HG02763 (cell line): ENCODE data around the gene SLC9A9.
"Not testable (repeated sequence)": the region's sequence is repeated elsewhere in the genome, so short reads cannot be mapped to it uniquely, and the experiment has no call there.

Source experiments
- ATAC-seq: cut with Tn5 transposase; IDR thresholded peaks from one replicate; pipeline ENCODE4 v1.9.1; 2021; ENCODE audit warnings: mild to moderate bottlenecking, moderate library complexity; ENCODE audit not compliant: unreplicated experiment

SLC9A9 gene

DNA sequence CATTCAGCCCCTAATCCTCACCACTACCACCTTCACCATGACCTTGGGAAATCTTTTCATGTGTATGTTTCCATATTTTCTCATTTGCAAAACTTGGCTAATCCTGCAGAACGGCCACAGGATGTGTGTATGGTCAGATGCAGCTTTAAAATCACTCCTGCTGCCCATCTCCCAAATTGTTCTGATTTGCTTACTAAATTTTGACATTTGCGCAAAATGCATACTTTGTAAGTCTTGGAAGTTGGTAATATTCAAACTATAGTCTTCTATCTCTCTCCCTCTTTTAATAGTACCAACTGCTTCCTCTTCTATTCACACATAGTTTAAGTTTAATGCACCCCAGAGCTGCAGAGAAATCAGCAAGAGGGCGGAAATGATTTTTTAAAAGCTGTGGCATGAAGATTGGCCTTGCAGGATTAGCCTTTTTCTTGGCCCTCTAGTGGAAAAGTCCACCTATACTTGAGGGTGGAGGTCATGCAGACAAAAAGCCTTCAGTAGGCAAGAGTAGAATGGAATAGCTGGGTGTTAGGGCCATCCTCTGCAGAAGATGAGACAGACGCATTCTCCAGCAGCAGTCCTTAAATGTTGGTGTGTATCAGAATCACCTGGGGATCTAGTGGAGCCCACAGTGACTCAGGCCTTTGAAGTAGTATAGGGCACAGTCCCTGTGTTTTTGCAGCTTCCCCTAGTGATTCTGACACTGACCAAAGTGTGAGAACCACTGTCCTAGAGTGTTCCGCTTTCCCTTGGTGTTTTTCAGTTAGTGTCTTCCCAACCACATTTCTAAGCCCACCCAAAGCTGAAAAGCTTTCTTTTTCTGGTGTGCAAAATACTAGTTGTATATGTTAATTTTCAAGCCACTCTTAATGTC, 547.0 kb downstream of the SLC9A9 start:
- no peak for ATAC-seq

DNA sequence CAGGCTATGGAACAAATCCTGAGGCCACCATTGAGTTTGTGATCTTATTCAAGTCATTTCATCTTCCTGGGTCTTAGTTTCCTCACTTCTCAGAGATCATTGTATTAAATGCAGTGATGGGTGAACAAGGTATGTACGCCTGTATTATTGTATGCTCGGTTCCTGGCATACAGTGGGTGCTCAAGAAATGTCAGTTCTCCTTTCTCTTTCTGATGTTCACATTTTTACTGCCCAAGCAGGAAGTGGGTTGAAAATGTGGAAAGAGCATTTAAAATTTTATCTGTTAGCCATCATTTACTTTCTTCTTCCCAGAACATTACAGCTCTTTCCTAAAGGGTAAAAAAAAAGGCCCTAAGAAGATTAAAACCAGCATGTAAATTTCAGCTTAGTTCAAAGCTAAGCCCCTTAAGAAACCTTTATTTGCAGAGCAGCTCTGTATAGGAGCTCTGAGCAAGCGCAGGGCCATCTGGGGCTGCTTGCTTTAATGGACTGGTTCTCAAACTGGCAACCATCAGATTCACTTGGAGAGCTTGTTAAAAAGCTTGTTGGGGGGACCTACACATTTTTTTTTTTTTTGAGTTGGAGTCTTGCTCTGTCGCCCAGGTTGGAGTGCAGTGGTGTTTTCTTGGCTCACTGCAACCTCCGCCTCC, 549.3 kb downstream of the SLC9A9 start:
- ATAC-seq: no peak

DNA sequence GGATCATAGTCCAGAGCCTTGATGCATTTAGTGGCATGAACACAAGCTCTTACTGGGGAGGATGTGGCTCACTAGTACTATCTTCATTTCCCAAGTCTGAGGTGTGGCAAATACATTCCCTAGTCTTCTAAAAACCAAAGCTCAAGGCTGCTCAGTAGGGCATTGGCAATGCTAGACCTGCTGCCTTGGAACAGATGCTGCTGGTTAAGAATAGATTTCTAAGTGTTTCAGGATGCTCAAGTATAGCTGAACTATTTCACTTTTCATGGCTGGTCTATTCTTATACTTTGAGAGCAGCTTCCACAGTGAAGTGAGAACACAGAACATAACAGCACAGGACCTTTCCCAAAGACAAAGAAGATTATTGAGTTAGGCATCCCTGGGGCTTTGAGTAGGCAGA, 549.9 kb downstream of the SLC9A9 start:
- ATAC-seq: no peak

DNA sequence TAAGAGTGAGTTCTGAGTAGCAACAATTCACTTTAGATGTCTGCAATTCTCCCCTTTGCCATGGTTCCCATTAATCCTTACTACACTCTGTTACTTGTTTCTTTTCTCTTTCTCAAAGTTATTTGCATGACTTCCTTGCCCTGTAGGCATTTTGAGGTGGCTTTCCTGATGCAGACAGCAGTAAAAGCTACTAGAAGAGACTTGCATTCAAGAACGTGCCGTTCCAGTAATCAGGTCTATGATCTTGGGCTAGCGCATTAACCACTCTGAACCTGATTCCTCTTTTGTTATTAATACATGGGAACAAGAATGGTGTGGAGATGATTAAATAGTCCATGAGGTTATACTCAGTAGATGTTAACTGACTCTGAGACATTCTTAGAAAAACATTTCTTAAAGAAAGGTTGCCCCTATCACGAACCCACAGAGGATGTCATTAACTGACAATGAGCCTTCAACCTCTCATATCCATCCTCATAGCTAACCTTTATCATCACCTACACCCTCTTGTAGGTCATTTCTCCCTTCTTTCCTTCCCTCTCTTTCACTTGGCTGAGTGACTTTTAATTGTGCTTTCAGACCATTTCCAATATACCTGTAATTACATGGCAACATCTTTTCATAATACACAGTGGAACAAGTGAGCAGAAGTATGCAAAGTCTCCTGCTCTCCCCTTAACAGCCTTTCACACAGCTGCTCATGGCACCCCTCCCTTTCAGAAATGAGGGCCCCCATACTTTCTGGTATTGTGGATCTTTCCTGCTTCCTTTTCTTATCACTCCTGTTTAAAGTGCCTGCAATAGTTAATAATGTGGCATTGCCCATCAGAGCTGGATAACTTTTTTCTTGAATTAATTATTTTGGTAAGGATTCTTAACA, 552.8 kb downstream of the SLC9A9 start:
- ATAC-seq: no peak

DNA sequence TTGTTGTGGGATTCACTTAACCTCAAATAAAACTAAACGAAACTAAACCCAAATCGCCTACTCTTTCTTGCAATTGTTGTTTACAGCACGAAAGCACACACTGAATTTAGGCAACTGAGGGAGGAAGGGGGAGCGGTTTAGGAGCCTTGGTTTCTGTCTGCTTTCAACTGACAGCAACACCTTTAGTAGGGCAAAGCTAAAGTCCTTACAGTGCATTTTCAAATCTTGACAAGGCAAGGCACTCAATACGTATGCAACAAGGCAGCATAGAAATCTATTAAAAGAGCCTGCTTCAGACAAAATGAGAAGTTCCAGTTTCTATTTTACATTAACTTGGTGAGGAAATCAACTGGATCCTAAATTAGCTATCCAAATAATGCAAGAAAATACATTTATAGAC, 554.1 kb downstream of the SLC9A9 start:
- no peak for ATAC-seq

DNA sequence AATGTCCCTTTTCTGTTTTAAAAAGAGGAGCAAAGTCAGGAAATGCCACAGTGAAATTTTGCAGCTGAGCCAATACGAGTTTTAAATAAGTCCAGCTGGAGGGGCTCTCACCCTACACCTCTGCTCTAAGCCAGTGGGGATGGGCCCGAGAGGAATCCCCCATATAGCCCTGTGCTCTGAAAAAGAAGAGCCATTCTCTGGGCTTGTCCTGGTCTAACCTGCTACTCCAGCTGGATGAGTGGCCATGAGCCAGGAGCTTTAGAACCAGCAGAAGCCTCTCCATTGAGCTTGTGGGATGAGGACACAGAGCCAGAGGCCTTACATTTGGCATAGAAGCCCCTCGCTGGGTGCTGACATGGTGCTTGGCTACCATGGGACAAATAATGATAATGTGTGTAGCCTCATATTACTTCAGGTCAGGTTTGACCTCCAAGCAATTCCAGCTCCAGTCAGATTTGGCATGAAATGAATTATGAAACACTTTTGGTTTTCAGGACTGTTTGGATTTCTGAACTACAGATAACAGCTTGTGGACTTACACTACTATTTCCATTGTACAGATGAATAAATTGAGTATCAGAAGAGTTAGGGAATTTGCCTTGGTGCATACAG, 556.3 kb downstream of the SLC9A9 start:
- no peak for ATAC-seq

DNA sequence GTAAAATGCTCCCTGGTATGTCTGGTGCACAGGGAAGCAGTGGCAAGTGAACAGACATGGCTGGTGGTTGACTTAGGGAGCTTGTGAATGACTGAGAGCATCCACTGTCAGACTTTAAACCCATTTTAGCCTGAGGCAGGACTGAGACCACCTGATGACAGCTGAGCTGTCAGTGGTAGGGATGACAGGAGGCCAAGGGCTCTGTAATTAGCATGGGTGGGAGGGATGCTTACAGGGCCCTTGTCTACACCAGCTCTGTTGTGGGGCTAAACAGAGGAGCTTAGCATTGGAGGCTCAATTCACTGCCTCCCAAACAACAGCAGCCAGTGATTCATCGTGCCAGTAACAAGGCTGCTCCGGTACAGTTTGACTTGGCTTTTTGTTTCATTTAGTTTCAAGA, 559.3 kb downstream of the SLC9A9 start:
- no peak for ATAC-seq

DNA sequence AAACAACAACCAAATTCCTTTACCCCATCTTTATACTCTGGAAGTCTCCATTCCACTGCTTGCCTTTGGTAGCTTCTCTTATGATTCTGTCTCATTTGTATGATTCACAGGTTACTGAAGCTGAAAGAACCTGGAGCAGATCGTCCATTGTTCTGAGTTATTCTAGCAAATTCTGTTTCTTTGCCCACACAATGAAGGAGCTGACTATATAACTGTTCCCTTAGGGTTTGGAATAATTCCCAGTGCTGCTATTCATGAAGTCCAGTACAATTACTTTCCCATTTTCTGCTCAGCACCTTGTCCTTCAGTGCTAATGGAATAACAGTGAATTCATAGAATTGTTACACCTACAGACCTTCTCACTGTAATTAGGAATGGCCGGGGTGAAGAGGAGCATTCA, 560.9 kb downstream of the SLC9A9 start:
- no peak for ATAC-seq

DNA sequence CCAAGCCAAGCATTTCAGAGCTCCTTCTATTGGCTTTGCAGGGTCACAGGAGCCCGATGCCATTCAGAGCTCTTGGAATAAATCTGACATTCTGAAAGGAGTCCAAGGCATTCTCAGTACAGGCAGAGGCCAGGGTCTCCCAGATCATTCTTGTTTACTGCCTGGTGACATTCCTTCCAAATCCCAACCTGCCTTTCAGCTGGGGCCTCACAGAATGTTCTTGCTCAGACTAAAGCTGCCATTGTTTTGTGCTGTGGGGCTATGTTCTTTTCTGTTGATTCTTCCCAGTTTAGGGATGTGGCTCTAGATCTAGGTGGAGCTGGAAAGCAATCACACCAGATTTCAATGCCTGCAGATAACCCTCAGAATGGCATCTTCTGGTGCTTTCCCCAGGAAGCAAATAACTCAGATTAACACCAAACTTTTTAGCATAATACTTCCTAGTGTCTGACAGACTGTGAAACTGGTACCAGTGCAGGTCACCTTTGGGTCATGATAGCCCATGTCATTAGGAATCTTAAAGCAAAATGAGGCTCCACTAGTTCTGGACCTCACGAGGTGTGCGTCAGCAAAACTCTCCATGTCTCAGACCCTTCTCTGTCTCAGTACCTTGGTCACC, 561.8 kb downstream of the SLC9A9 start:
- no peak for ATAC-seq

DNA sequence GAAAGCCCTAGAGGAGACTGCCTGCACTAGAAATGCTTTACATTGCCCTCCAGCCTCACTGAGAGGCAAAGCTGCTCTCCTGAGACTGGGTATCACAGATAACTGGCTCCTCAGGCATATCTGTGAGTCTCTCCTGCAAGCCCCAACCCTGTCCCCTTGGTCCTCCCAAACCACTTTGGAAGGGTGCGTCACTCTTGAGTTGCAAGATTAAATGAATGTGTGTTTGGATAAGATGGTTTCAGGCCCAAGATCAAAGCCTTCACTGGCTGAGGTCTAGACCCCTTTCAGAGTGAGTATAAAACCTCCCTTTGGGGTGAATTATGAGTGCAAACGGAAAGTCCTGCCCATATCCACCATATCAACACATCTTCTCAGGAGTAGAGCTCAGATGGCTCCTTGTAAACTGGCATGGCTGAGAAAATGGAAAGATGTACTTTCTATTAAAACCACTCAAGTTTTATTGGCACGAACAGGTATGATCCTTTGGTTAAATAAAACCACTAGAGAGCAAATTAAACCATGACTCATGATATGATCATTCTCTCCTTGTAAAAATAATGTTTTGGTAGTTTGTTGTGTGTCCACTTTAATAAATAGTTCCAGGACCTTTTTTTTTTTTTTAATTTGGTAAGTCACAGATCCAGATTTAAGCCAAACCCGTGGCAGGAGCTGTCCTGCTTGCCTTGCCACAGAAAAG, 564.7 kb downstream of the SLC9A9 start:
- ATAC-seq: no peak

DNA sequence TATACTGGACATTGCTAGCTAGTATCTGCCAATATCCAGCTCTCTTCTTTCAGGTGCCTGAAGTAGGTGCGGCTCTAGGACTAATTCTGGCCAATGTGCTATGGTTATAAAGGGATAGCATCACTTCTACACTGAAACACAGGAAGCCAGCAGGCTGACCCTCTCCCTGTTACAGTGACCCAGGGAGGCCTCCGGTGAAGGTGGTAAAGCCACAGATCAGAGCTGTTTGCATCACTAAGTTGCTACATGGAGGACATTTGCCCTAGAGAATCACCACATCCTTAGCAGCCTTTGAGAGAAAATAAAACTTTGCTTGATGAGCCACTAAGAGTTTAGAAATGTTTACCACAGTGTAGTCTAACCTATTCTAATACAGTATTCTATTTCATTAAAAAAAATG, 567.3 kb downstream of the SLC9A9 start:
- ATAC-seq: no peak

DNA sequence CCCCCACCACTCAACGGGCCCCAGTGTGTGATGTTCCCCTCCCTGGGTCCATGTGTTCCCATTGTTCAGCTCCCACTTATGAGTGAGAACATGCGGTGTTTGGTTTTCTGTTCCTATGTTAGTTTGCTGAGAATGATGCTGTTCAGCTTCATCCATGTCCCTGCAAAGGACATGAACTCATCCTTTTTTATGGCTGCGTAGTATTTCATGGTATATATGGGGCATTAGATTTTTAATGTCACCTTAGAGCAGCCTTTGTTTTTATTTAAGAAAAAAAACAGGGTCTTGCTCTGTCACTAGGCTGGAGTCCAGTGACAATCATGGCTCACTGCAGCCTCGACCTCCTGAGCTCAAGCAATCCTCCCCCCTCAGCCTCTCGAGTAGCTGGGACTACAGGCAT, 568.7 kb downstream of the SLC9A9 start:
- ATAC-seq: not testable (repeated sequence)

DNA sequence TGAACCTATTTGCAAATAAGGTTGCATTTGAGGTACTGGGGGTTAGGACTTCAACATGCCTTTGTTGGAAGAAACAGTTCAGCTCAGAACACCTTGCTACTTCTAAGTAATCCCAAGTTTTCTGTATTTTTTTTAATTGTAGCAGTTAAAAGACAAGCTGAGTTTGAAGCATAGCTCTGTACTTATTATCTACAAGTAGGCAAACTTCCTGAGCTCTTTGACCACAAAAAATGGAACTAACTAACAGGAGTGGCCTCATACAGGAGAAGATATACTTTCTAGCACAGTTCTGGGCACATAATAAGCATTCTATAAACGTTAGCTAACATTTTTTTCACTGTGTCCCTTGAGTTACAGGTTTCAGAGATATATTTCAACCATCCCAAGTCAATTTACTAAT, 569.5 kb downstream of the SLC9A9 start:
- ATAC-seq: no peak

DNA sequence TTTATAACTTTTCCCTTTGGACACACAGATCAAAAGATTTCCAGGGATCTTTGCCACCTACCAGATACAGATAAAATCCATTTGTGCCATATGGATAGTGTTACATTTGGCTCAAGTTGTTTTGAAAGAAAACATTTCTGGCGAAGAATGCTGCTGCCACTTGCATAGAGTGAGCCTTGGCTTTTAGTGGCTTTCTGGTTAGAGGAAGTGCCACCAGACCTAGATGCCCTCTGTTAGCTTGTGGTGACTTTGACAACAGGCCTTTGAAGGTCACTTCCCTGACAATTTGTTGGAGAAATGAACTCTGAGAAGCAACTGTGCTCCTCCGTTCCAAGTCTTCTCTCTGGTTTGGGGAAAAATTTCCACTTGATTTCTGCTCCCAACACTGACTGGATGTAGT, 570.7 kb downstream of the SLC9A9 start:
- ATAC-seq: no peak

DNA sequence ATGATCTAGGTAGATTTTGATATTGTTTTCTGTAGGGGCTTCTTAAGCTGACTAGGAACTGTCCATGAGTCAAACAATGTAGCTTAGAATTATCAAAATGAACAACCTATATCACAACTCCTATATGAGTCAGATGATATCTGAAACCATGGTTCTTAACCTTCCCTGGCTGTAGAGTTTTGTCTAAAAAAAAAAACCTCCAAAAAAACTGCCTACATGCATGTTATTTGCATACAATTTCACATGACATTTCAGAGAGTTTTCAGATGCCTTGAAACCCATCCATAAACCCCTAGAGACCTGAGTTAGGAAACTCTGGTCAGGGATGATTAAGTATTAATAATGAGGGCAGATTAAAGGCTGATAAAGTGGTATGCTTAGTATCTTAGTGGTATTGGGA, 571.7 kb downstream of the SLC9A9 start:
- no peak for ATAC-seq

DNA sequence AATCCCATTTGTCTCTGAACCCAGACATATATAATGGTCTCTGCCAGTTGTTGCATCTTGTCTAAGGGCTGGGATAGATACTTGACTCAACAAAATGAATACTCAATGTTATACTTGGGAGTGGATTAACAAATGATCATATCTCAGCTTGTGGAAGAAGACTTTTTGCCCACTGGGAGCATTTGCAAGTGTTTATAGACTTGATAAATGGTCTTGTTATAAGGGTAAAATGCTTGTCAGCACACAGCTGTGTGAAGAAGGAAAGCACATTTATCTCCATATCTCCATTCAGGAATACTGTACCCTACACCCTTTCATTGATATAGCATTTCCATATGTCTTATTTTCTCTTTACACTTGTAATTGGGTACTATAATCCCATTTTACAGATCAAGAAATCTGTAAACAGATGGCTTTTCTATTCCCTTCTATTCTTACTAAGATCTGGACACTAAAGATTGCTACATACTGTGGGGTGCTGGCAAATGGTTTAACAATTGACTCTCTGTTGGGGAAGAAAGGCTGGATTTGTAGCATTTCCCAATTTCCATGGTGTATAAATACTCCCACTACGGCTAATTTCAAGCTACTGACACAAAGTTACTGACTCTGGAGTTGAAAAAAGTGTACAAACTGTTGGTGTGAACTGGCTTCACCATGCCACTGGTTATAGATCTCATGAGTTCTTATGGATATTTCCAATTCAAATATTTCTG, 574.1 kb downstream of the SLC9A9 start:
- no peak for ATAC-seq

DNA sequence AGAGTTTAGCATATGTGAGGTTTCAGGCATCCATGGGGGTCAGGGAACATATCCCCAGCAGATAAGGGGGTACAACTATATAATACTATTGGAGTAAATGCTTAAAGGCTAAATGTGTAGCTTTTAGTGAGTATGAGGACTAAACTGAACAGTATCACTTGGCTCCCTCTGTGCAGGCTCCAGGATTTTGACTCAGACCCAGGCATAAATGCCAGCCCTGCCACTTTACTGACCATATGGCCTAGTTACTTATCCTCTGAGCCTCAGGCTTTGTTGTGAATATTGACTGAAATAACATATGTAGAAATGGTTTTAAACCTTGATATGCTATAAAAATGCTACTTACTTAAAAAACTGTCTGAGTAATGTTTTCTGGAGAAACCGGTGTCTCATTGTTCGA, 577.1 kb downstream of the SLC9A9 start:
- ATAC-seq: no peak

DNA sequence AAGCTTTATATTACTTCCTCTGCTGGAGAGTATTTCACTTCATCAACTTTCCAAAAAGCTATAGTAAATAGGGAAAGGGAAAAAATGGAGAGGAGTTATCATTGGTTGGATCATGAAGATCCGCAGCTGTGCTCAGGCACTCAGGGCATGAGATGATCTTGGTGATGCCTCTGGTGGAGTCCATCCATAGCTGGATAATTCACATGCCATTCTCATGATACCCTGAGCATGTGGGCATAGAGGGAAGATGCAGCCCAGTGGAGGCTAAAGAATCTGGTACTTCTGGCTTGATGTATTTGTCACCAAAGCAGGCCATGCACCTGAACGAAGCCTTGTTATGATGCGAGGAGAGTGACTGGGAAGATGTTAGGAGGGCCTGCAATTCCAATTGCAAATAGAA, 578.5 kb downstream of the SLC9A9 start:
- no peak for ATAC-seq

DNA sequence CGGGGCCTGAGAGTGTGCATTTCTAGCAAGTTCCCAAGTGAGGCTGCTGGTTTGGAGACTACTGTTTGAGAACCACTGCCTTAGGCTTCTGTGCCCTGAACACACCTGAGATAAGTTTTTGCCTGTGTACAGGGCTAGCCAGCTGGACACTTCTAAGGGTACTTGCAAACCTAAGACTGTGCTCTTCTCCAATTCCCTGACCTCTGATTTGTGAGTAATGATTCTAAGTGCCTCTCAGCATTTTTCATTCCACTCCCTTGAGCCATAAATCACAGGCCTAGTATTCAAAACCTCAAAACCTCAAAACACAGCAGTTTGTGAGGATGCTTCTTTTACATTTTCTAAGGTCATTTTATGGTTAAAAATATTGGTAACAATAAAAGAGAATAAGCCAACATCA, 580.3 kb downstream of the SLC9A9 start:
- no peak for ATAC-seq
